ENCODE measurements around the gene ZNF473. TPM values are rescaled to one million over a fixed set of nuclear protein-coding genes. Genes with fewer than 3 reads are reported as not detected.
A peak's percentile ranks its signal among the peaks of the same experiment; 100 is the strongest.

The ZNF473 gene
- total RNA-seq, 2 experiments from 2014 or later, result 16.9 to 23.1 TPM

DNA sequence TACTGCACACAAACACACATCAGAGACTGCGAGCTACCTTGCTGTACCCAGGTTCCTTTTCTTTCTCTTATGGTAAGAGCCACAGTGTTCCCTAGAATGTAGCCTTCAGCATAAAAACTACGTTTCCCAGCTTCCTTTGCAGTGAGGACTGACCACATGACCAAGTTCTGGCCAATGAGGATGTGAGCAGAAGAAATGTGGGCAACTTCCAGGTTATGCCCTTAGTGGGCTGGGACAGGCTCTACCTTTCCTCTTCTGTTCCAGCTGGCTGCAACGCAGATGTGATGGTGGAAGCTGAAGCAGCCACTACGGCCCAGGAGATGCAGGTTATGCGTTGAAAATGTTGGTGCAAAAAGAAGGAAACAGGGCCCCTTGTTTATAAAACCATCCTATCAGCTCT, 28.1 kb upstream of the ZNF473 start:
- BruUV-seq (replicated peaks), result no TSS peak
- Histone ChIP-seq H3K4me3 (ENCODE audit: low read depth, low read length, poor library complexity, severe bottlenecking) (no peak overlapping the region), H4K20me1 (ENCODE audit: insufficient read depth, low read length) (no peaks in the 10 kb centered on the region), H3K27ac (ENCODE audit: low read depth, low read length, poor library complexity, severe bottlenecking) (no peak overlapping the region), H3K36me3 (ENCODE audit: insufficient read depth, low read length) (peaks cover 46% of the 10 kb centered on the region; the same call in 1 of the 2 replicates), H3K79me2 (ENCODE audit: insufficient read depth, low read depth, low read length) (no peaks in the 10 kb centered on the region), H3K4me2 (ENCODE audit: low read length) (no peak overlapping the region), H2AFZ (ENCODE audit: low read length) (no peak overlapping the region), H3K4me1 (ENCODE audit: insufficient read depth, low read length, poor library complexity, severe bottlenecking) (no peaks in the 10 kb centered on the region), H3K9me3 (ENCODE audit: low read length) (no peaks in the 10 kb centered on the region), H3K9me2 (ENCODE audit: insufficient read depth, low read length) (no peaks in the 10 kb centered on the region)
- no peak for TF ChIP-seq EZH2phosphoT487 (IDR thresholded peaks at IDR 0.05; ENCODE audit: borderline replicate concordance, low read depth, low read length)
- TF ChIP-seq, protein P1, sequence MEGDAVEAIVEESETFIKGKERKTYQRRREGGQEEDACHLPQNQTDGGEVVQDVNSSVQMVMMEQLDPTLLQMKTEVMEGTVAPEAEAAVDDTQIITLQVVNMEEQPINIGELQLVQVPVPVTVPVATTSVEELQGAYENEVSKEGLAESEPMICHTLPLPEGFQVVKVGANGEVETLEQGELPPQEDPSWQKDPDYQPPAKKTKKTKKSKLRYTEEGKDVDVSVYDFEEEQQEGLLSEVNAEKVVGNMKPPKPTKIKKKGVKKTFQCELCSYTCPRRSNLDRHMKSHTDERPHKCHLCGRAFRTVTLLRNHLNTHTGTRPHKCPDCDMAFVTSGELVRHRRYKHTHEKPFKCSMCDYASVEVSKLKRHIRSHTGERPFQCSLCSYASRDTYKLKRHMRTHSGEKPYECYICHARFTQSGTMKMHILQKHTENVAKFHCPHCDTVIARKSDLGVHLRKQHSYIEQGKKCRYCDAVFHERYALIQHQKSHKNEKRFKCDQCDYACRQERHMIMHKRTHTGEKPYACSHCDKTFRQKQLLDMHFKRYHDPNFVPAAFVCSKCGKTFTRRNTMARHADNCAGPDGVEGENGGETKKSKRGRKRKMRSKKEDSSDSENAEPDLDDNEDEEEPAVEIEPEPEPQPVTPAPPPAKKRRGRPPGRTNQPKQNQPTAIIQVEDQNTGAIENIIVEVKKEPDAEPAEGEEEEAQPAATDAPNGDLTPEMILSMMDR (conservative IDR thresholded peaks at IDR 0.05; ENCODE audit: low read length), result no peak
- POLR2A ChIA-PET, result interaction anchor here (0.6 kb wide), 1 partner anchor 1352 kb away, joined by 3 read pairs; the partner anchor contains the start of gene CA11
- peak; percentile 68 for DNase-seq (ENCODE audit: low spot score)
- CTCF ChIA-PET (ENCODE audit: unreplicated experiment), result no interaction called here
- intact Hi-C loops (cut with micrococcal nuclease; ENCODE audit: unreplicated experiment), result no loop called here

DNA sequence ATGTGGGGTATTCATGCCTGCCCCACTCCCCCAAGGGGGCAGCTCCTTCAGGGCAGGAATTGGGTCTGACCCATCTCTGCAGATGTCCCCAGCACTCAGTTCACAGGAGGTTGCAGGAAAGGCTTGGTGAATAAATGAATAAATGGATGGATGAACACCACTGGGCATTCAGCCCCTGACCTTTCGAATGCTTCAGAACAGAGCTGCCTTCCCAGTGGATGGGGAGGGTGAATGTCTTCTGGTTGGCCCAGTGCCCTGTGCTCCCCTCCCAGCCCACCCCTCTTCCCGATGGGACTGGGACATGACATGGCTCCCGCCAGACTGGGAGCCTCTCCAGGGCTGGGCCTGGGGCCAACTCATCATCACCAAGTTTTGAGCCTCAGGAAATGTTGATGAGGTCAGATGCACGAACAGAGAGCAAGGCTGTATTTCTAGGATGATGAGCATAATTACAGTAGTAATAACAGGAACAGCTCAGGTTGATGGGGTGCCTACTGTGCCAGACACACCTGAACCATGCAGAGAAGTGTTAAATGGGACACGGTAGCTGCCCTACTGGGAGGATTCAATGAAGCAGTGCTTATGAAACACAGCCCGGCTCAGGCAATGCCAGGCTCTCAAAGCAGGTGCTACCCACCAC, 26.3 kb upstream of the ZNF473 start:
- Histone ChIP-seq H3K4me1 (ENCODE audit: insufficient read depth, low read length, poor library complexity, severe bottlenecking) (no peaks in the 10 kb centered on the region), H3K4me2 (ENCODE audit: low read length) (no peak overlapping the region), H3K9me2 (ENCODE audit: insufficient read depth, low read length) (no peaks in the 10 kb centered on the region), H3K4me3 (ENCODE audit: low read depth, low read length, poor library complexity, severe bottlenecking) (no peak overlapping the region), H4K20me1 (ENCODE audit: insufficient read depth, low read length) (no peaks in the 10 kb centered on the region), H3K9me3 (ENCODE audit: low read length) (no peaks in the 10 kb centered on the region), H3K79me2 (ENCODE audit: insufficient read depth, low read depth, low read length) (no peaks in the 10 kb centered on the region), H3K27ac (ENCODE audit: low read depth, low read length, poor library complexity, severe bottlenecking) (no peak overlapping the region), H3K36me3 (ENCODE audit: insufficient read depth, low read length) (peaks cover 61% of the 10 kb centered on the region; the same call in 1 of the 2 replicates), H2AFZ (ENCODE audit: low read length) (no peak overlapping the region)
- DNase-seq (ENCODE audit: low spot score), result no peak
- TF ChIP-seq, protein P1 (conservative IDR thresholded peaks at IDR 0.05; ENCODE audit: low read length), result no peak
- no peak for TF ChIP-seq EZH2phosphoT487 (IDR thresholded peaks at IDR 0.05; ENCODE audit: borderline replicate concordance, low read depth, low read length)
- ChIA-PET CTCF (ENCODE audit: unreplicated experiment) (no interaction called here), POLR2A (interaction anchor here (0.6 kb wide), 1 partner anchor 393 kb away, joined by 3 read pairs; no protein-coding TSS in a partner anchor)
- no TSS peak for BruUV-seq (replicated peaks)
- intact Hi-C loops (cut with micrococcal nuclease; ENCODE audit: unreplicated experiment), result no loop called here
